ENCODE data around the gene NELL2.
A peak's percentile ranks its signal among the peaks of the same experiment; 100 is the strongest.

NELL2 gene

GRCh38 chr12:44573723-44574122 is 302.4 kb downstream of the NELL2 start:
- no peak for TF ChIP-seq CTCF (IDR thresholded peaks at IDR 0.05; ENCODE audit: insufficient read depth, low read length, poor library complexity, severe bottlenecking)
- DNase-seq (ENCODE audit: extremely low read depth, insufficient read length): no peak
- Histone ChIP-seq H3K27me3 (replicated peaks; ENCODE audit: control insufficient read depth, insufficient read depth, low read length) (no peaks in the 10 kb centered on the region), H3K4me3 (replicated peaks; ENCODE audit: low read depth, low read length) (no peak overlapping the region), H3K36me3 (ENCODE audit: control insufficient read depth, insufficient read depth, low read length) (no peaks in the 10 kb centered on the region)

- peak; percentile 15 for DNase-seq (ENCODE audit: extremely low read depth, insufficient read length)
- no peak for TF ChIP-seq CTCF (IDR thresholded peaks at IDR 0.05; ENCODE audit: insufficient read depth, low read length, poor library complexity, severe bottlenecking)
- H3K27me3 ChIP-seq (replicated peaks; ENCODE audit: control insufficient read depth, insufficient read depth, low read length): no peaks in the 10 kb centered on the region
- no peaks in the 10 kb centered on the region for H3K36me3 ChIP-seq (ENCODE audit: control insufficient read depth, insufficient read depth, low read length)
- no peak overlapping the region for H3K4me3 ChIP-seq (replicated peaks; ENCODE audit: low read depth, low read length)
Measured at GRCh38 chr12:44571006-44571550, 305.0 kb downstream of the NELL2 start.

GRCh38 chr12:44570036-44570583 is 306.0 kb downstream of the NELL2 start:
- Histone ChIP-seq H3K27me3 (replicated peaks; ENCODE audit: control insufficient read depth, insufficient read depth, low read length) (no peaks in the 10 kb centered on the region), H3K4me3 (replicated peaks; ENCODE audit: low read depth, low read length) (no peak overlapping the region), H3K36me3 (ENCODE audit: control insufficient read depth, insufficient read depth, low read length) (no peaks in the 10 kb centered on the region)
- no peak for DNase-seq (ENCODE audit: extremely low read depth, insufficient read length)
- TF ChIP-seq CTCF (IDR thresholded peaks at IDR 0.05; ENCODE audit: insufficient read depth, low read length, poor library complexity, severe bottlenecking): no peak

GRCh38 chr12:44565163-44565562 is 311.0 kb downstream of the NELL2 start:
- Histone ChIP-seq H3K36me3 (ENCODE audit: control insufficient read depth, insufficient read depth, low read length) (no peaks in the 10 kb centered on the region), H3K4me3 (replicated peaks; ENCODE audit: low read depth, low read length) (no peak overlapping the region), H3K27me3 (replicated peaks; ENCODE audit: control insufficient read depth, insufficient read depth, low read length) (no peaks in the 10 kb centered on the region)
- DNase-seq (ENCODE audit: extremely low read depth, insufficient read length): no peak
- TF ChIP-seq CTCF (IDR thresholded peaks at IDR 0.05; ENCODE audit: insufficient read depth, low read length, poor library complexity, severe bottlenecking): no peak

- DNase-seq (ENCODE audit: extremely low read depth, insufficient read length): no peak
- Histone ChIP-seq H3K27me3 (replicated peaks; ENCODE audit: control insufficient read depth, insufficient read depth, low read length) (no peaks in the 10 kb centered on the region), H3K4me3 (replicated peaks; ENCODE audit: low read depth, low read length) (no peak overlapping the region), H3K36me3 (ENCODE audit: control insufficient read depth, insufficient read depth, low read length) (no peaks in the 10 kb centered on the region)
- no peak for TF ChIP-seq CTCF (IDR thresholded peaks at IDR 0.05; ENCODE audit: insufficient read depth, low read length, poor library complexity, severe bottlenecking)
Measured at GRCh38 chr12:44563486-44563885, 312.6 kb downstream of the NELL2 start.

Data from GM06990 (cell line).